CD8-positive, alpha-beta memory T cell (primary cell): ENCODE measurements around the gene OMA1. TPM values are rescaled to one million over a fixed set of nuclear protein-coding genes. Genes with fewer than 3 reads are reported as not detected.

Source experiments
- polyA plus RNA-seq: library from polyadenylated mRNA; unstranded; fragments of 300-500 nt; fragmentation: Illumina TruSeq; gene quantifications from one replicate; pipeline ENCODE4 v1.2.3, GENCODE V29; 2021
- total RNA-seq, 2 experiments: library from RNA; stranded (reverse); gene quantifications; one replicate each; pipeline ENCODE4 v1.2.3, GENCODE V29; 2021

The OMA1 gene
- total and polyA plus RNA-seq, 3 experiments from 2014 or later, result 15.9 to 40.5 (median 17.6) TPM

Other genes starting within 250 kb of the OMA1 start
- gene TACSTD2, start 30.5 kb upstream of the OMA1 start, total RNA-seq, result not detected
- not detected for gene TACSTD2, start 30.5 kb upstream of the OMA1 start, polyA plus RNA-seq
- 10 to 100 TPM; 28.6 to 31.5 TPM for gene MYSM1, start 153.3 kb upstream of the OMA1 start, total RNA-seq
- 8.6 TPM for gene MYSM1, start 153.3 kb upstream of the OMA1 start, polyA plus RNA-seq
- gene JUN, start 237.3 kb upstream of the OMA1 start, total RNA-seq, result 10 to 100 TPM; 25.5 to 27.7 TPM
- gene JUN, start 237.3 kb upstream of the OMA1 start, polyA plus RNA-seq, result 163 TPM